ENCODE data around the gene PTPN12. TPM values are rescaled to one million over a fixed set of nuclear protein-coding genes. Genes with fewer than 3 reads are reported as not detected.
A peak's percentile ranks its signal among the peaks of the same experiment; 100 is the strongest.
"Not testable (repeated sequence)": the region's sequence is repeated elsewhere in the genome, so short reads cannot be mapped to it uniquely, and the experiment has no call there.

PTPN12 gene
- total and polyA plus RNA-seq, 10 donors = 32.1 to 183 (median 130) TPM

DNA sequence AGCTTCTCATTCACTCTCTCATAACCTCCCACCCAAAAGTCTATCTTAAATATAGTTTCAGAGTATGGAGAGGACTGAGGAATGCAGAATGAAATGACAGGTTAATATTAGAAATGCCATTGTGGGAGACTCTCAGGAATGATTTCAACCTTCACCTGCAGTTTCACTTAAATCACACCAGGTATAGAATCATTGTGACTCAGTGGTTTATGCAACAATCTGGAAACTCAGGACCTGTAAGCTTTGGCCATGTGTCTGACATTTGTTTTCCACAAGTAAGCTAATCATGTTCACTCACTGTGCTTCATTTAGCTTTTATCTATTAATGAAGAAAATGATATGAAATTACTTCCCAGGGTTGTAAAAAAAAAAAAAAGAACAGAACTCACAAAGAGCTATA, 8.7 kb upstream of the PTPN12 start:
- Histone ChIP-seq H3K27me3 (replicated peaks in 1 of 7) (no peaks in the 10 kb centered on the region), H3K9me3 (no peaks in the 10 kb centered on the region), H3K4me3 (no peak overlapping the region), H3K4me1 (peaks cover 0 to 53% (median 9%) of the 10 kb centered on the region in 6 donors), H3K36me3 (no peaks in the 10 kb centered on the region), H3K27ac (no peak overlapping the region)
- no peak for TF ChIP-seq POLR2A (IDR thresholded peaks at IDR 0.05)
- TF ChIP-seq POLR2AphosphoS5 (IDR thresholded peaks at IDR 0.05) = no peak
- TF ChIP-seq, protein P1, sequence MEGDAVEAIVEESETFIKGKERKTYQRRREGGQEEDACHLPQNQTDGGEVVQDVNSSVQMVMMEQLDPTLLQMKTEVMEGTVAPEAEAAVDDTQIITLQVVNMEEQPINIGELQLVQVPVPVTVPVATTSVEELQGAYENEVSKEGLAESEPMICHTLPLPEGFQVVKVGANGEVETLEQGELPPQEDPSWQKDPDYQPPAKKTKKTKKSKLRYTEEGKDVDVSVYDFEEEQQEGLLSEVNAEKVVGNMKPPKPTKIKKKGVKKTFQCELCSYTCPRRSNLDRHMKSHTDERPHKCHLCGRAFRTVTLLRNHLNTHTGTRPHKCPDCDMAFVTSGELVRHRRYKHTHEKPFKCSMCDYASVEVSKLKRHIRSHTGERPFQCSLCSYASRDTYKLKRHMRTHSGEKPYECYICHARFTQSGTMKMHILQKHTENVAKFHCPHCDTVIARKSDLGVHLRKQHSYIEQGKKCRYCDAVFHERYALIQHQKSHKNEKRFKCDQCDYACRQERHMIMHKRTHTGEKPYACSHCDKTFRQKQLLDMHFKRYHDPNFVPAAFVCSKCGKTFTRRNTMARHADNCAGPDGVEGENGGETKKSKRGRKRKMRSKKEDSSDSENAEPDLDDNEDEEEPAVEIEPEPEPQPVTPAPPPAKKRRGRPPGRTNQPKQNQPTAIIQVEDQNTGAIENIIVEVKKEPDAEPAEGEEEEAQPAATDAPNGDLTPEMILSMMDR (IDR thresholded peaks at IDR 0.05 in 8 of 11, conservative IDR thresholded peaks at IDR 0.05 in 3 of 11) = no peak
- no peak for DNase-seq
- intact Hi-C loops (cut with DNase I; ENCODE audit: low total_unique reads) = no loop called here

DNA sequence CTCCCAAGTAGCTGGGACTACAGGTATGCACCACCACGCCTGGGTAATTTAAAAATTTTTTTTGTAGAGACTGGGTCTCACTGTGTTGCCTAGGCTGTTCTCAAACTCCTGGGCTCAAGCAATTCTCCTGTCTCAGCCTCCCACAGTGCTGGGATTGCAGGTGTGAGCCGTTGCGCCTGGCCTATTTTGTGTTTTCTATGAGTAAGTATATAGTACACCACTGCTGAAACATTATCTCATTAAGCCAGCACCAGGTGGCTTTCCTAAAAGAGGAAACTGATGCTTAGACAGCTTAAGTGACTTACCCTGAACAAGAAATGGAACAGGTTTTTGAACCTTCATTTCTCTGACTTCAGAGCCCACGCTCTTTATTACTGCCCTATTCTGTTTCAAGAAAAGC, 7.8 kb upstream of the PTPN12 start:
- intact Hi-C loops (cut with DNase I; ENCODE audit: low total_unique reads) = no loop called here
- 68 to 87% (median 83%) methylated on average over 4 of the region's 4 CpGs for WGBS, 5 donors
- Histone ChIP-seq H3K27ac (no peak overlapping the region), H3K27me3 (replicated peaks in 1 of 7) (no peaks in the 10 kb centered on the region), H3K4me1 (peaks cover 0 to 53% (median 9%) of the 10 kb centered on the region in 6 donors), H3K36me3 (no peaks in the 10 kb centered on the region), H3K4me3 (no peak overlapping the region), H3K9me3 (no peaks in the 10 kb centered on the region)
- no peak for TF ChIP-seq POLR2AphosphoS5 (IDR thresholded peaks at IDR 0.05)
- TF ChIP-seq POLR2A (IDR thresholded peaks at IDR 0.05) = no peak
- TF ChIP-seq, protein P1 (IDR thresholded peaks at IDR 0.05 in 8 of 11, conservative IDR thresholded peaks at IDR 0.05 in 3 of 11) = no peak
- DNase-seq = no peak

DNA sequence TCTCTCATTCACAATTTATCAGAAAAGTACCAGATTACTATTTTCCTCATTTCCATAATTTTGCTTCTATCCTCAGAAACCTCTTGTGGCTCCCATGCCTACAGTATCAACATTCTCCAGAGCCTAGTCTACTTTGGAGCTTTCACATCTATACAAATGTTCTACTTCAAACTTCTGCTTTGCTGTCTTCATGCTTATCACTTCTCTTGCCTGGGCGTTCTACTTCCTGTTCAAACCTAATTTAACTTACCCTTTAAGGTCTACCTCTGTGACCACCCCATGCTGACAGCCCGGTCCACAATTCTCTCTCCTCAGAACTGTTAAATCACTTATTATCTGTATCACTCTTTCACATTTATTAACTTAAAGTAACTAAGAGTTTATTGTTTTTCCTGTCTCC, 6.1 kb upstream of the PTPN12 start:
- H3K4me1 ChIP-seq = peaks cover 3 to 52% (median 16%) of the 10 kb centered on the region in 6 donors
- H3K27ac ChIP-seq = peak overlapping the region in 6 of 8 donors; percentile 11 to 64 (median 42)
- no peak for DNase-seq
- intact Hi-C loops (cut with DNase I; ENCODE audit: low total_unique reads) = no loop called here
- TF ChIP-seq, protein P1 (IDR thresholded peaks at IDR 0.05 in 8 of 11, conservative IDR thresholded peaks at IDR 0.05 in 3 of 11) = no peak
- no peaks in the 10 kb centered on the region for H3K36me3 ChIP-seq
- no peaks in the 10 kb centered on the region for H3K9me3 ChIP-seq
- WGBS, 5 donors = 17 to 37% (median 25%) methylated on average over 2 of the region's 2 CpGs
- H3K4me3 ChIP-seq = no peak overlapping the region
- H3K27me3 ChIP-seq (replicated peaks in 1 of 7) = no peaks in the 10 kb centered on the region

DNA sequence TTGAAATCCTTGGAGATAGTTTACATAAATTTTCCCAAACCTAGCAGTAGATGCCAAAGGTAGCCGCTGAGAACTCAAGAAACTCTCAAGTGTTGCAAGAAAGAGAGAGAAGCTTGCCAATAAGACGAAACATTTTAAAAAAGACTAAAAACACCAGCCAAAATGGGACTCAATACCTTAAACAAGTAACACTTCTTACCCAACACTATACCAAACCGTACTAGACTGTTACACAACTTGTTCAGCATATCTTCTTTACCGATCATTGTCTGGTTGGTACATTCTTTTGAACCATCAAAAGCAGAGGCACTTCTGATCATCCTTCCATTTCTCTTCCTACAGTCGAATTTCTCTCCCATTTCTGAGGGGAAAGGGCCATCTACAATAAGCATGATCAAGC, 4.8 kb upstream of the PTPN12 start:
- TF ChIP-seq POLR2AphosphoS5 (IDR thresholded peaks at IDR 0.05) = no peak
- TF ChIP-seq, protein P1 (IDR thresholded peaks at IDR 0.05 in 8 of 11, conservative IDR thresholded peaks at IDR 0.05 in 3 of 11) = no peak
- TF ChIP-seq POLR2A (IDR thresholded peaks at IDR 0.05) = no peak
- WGBS, 5 donors = 61 to 87% (median 67%) methylated on average over 5 of the region's 5 CpGs
- intact Hi-C loops (cut with DNase I; ENCODE audit: low total_unique reads) = no loop called here

DNA sequence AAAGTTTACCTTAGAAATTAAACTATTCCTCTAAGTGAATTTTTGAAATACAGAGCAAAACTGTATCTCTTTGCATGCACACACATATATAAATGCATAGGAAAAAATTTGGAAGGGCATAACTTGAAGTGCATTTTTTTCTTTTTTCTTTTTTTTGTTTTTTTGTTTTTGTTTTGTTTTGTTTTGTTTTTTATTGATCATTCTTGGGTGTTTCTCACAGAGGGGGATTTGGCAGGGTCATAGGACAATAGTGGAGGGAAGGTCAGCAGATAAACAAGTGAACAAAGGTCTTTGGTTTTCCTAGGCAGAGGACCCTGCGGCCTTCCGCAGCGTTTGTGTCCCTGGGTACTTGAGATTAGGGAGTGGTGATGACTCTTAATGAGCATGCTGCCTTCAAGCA, 4.4 kb upstream of the PTPN12 start:
- H3K4me1 ChIP-seq = peaks cover 4 to 57% (median 18%) of the 10 kb centered on the region in 6 donors
- peak overlapping the region in 1 of 8 donors; percentile 54 for H3K27ac ChIP-seq
- H3K4me3 ChIP-seq; H3K36me3 ChIP-seq; H3K27me3 ChIP-seq (replicated peaks in 1 of 7); intact Hi-C loops (cut with DNase I; ENCODE audit: low total_unique reads); DNase-seq; H3K9me3 ChIP-seq: not testable (repeated sequence)
- 72 to 94% (median 75%) methylated on average over 3 of the region's 3 CpGs; no CpG with 5 or more reads in 2 of the 5 donors for WGBS, 5 donors

More for the DNA sequence above, 4.8 kb upstream of the PTPN12 start:
- Histone ChIP-seq H3K4me1 (peaks cover 4 to 57% (median 18%) of the 10 kb centered on the region in 6 donors), H3K9me3 (no peaks in the 10 kb centered on the region), H3K36me3 (no peaks in the 10 kb centered on the region), H3K4me3 (no peak overlapping the region), H3K27ac (peak overlapping the region in 3 of 8 donors; percentile 18 to 63 (median 54)), H3K27me3 (replicated peaks in 1 of 7) (no peaks in the 10 kb centered on the region)
- no peak for DNase-seq

DNA sequence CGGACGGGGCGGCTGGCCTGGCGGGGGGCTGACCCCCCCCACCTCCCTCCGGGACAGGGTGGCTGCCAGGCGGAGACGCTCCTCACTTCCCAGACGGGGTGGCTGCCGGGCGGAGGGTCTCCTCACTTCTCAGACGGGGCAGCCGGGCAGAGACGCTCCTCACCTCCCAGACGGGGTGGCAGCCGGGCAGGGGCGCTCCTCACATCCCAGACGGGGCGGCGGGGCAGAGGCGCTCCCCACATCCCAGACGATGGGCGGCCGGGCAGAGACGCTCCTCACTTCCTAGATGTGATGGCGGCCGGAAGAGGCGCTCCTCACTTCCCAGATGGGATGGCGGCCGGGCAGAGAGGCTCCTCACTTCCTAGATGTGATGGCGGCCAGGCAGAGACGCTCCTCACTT, 3.0 kb upstream of the PTPN12 start:
- H3K27ac ChIP-seq; H3K36me3 ChIP-seq; H3K27me3 ChIP-seq (replicated peaks in 1 of 7); DNase-seq; H3K4me3 ChIP-seq; H3K9me3 ChIP-seq; intact Hi-C loops (cut with DNase I; ENCODE audit: low total_unique reads): not testable (repeated sequence)
- 94 to 100% (median 98%) methylated on average over 7 to 28 of the region's 31 CpGs for WGBS, 5 donors
- H3K4me1 ChIP-seq = peaks cover 4 to 65% (median 26%) of the 10 kb centered on the region in 6 donors
